ENCODE data around the gene SLCO1B1.

SLCO1B1 gene

DNA sequence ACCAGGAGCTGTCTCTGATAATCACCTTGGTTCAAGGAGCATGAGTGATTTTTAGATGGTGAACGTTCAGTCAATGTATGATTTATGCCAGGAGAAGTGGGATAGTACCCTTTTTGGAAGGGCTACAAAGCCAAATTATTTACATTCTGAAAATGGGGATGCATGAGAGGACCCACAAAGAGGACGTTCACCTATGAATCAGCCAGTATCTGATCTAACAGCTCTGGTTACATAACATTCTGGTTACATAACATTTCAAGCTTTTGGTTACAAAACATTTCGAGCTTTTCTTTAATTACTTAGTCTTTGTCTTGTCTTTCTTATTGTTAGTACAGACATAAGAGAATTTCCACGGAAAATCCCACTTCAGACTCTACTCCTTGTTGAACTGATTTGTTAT lies 134.9 kb downstream of the SLCO1B1 start:
- H3K27ac ChIP-seq (ENCODE audit: low read depth, low read length): no peak overlapping the region
- no peaks in the 10 kb centered on the region for H3K4me1 ChIP-seq (ENCODE audit: control insufficient read depth in 1 of 2, insufficient read depth in 2 of 2, low read length in 2 of 2)
- no peaks in the 10 kb centered on the region for H3K27me3 ChIP-seq (ENCODE audit: control insufficient read depth in 1 of 2, insufficient read depth in 2 of 2, low read length in 2 of 2)
- H3K36me3 ChIP-seq (ENCODE audit: control insufficient read depth in 1 of 2, insufficient read depth in 2 of 2, low read length in 2 of 2): no peaks in the 10 kb centered on the region
- no peaks in the 10 kb centered on the region for H3K9me3 ChIP-seq (ENCODE audit: control insufficient read depth in 1 of 2, low read length in 2 of 2)
- H3K9ac ChIP-seq (ENCODE audit: low read depth in 1 of 2, low read length in 2 of 2): no peak overlapping the region
- no peak overlapping the region for H3K4me3 ChIP-seq (ENCODE audit: low read depth in 1 of 2, low read length in 2 of 2)

DNA sequence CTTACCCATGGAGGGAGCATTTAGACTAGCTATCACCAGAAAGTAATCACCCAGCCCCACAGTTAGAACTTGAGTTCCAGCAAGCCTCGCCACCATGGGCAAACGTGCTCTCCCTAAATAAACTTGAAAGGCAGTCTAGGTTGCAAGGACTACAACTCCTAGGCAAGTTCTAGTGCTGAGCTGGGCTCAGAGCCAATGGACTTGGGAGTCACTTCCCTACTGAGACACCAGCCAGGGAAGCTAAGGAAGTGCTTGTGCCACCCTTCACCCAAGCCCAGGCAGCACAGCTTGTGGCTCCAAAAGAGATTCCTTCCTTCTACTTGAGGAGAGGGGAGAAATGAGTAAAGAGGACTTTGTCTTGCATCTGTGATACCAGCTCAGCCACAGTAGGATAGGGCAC lies 145.8 kb downstream of the SLCO1B1 start:
- Histone ChIP-seq H3K9ac (ENCODE audit: low read depth in 1 of 2, low read length in 2 of 2) (no peak overlapping the region), H3K36me3 (ENCODE audit: control insufficient read depth in 1 of 2, insufficient read depth in 2 of 2, low read length in 2 of 2) (no peaks in the 10 kb centered on the region), H3K4me3 (ENCODE audit: low read depth in 1 of 2, low read length in 2 of 2) (no peak overlapping the region), H3K27me3 (ENCODE audit: control insufficient read depth in 1 of 2, insufficient read depth in 2 of 2, low read length in 2 of 2) (no peaks in the 10 kb centered on the region), H3K27ac (ENCODE audit: low read depth, low read length) (no peak overlapping the region), H3K9me3 (ENCODE audit: control insufficient read depth in 1 of 2, low read length in 2 of 2) (no peaks in the 10 kb centered on the region), H3K4me1 (ENCODE audit: control insufficient read depth in 1 of 2, insufficient read depth in 2 of 2, low read length in 2 of 2) (no peaks in the 10 kb centered on the region)

Measured in duodenal mucosa (tissue), 2 donors.